ENCODE measurements around the gene PNMA3. TPM values are rescaled to one million over a fixed set of nuclear protein-coding genes. Genes with fewer than 3 reads are reported as not detected.

The PNMA3 gene
- total and polyA plus RNA-seq, 2 of the 4 experiments (the other 2 are of a cell fraction): 0.03 TPM; not detected in 1

DNA sequence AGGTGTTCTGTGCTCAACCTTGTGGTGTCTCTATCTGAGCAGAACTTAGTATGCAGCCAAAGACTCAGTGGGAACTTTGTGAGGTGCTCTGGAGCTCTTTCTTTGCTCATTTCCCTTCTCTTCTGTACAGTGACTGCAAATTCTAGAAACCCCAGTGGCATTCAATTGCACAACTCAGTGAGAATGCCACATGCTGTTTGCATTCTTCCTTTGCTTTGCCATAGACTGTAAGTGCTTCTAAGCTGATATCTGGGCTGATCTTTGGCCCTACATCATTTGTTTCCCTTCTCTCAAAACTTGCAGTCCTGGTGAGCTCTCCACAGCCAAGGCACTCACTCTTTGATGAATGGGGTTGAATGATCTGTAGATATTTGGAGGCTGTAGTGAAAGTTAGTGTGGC is 7.0 kb downstream of the PNMA3 start:
- intact Hi-C loops (cut with micrococcal nuclease): no loop called here

More for the DNA sequence above, 7.0 kb downstream of the PNMA3 start:
- no peak overlapping the region for H2AFZ ChIP-seq (replicated peaks; ENCODE audit: low read length, poor library complexity)
- ChIA-PET POLR2A (ENCODE audit: unreplicated experiment) (no interaction called here), CTCF (no interaction called here)
- no peaks in the 10 kb centered on the region for H4K20me1 ChIP-seq (ENCODE audit: insufficient read depth, low read length)
- no peak overlapping the region for H3K56ac ChIP-seq (ENCODE audit: extremely low read depth, insufficient read depth, low read length)
- H3K14ac ChIP-seq (replicated peaks; ENCODE audit: low read depth, low read length): no peak overlapping the region
- no peak for TF ChIP-seq ELK1 (IDR thresholded peaks at IDR 0.05; ENCODE audit: borderline replicate concordance, low read depth, low read length)
- peak; percentile 66 for TF ChIP-seq CEBPB (IDR thresholded peaks at IDR 0.05; ENCODE audit: low read depth, low read length)
- TF ChIP-seq RCOR1 (IDR thresholded peaks at IDR 0.05; ENCODE audit: insufficient replicate concordance, low read length): no peak
- in situ Hi-C loops (cut with MboI; ENCODE audit: low sequenced_read_pairs): no loop called here
- H4K5ac ChIP-seq (ENCODE audit: low read depth, low read length): no peak overlapping the region
- no peaks in the 10 kb centered on the region for H3K79me1 ChIP-seq (ENCODE audit: low read depth in 1 of 2, low read length in 2 of 2)
- H4K91ac ChIP-seq (ENCODE audit: insufficient read depth, low read depth, low read length): no peak overlapping the region
- peaks cover 2% of the 10 kb centered on the region; the same call in 1 of the 2 replicates for H3K9me3 ChIP-seq (ENCODE audit: control insufficient read depth, insufficient read depth, low read length)
- H3K23ac ChIP-seq (ENCODE audit: low read depth, low read length): no peak overlapping the region
- no peak overlapping the region for H2BK120ac ChIP-seq (ENCODE audit: low read depth, low read length)
- H3K27me3 ChIP-seq (ENCODE audit: control insufficient read depth, insufficient read depth, low read length): no peaks in the 10 kb centered on the region; the same call in 1 of the 2 replicates
- no peaks in the 10 kb centered on the region for H3K36me3 ChIP-seq (ENCODE audit: control insufficient read depth, insufficient read depth, low read length)
- H3K4ac ChIP-seq (ENCODE audit: low read depth, low read length): no peak overlapping the region
- DNase-seq (peak; percentile 4), ATAC-seq (ENCODE audit: low read depth) (peak; percentile 47)
- H2AK5ac ChIP-seq (ENCODE audit: low read depth, low read length): no peak overlapping the region
- BruUV-seq (replicated peaks): no TSS peak
- H3K9me1 ChIP-seq (ENCODE audit: insufficient read depth, low read length): no peaks in the 10 kb centered on the region
- H2BK5ac ChIP-seq (ENCODE audit: low read depth, low read length, poor library complexity, severe bottlenecking): no peak overlapping the region
- peaks cover 1% of the 10 kb centered on the region; the same call in 1 of the 2 replicates for H3K4me1 ChIP-seq (ENCODE audit: control insufficient read depth, insufficient read depth, low read length)
- H3K9ac ChIP-seq (ENCODE audit: low read depth, low read length): no peak overlapping the region
- H4K8ac ChIP-seq (ENCODE audit: low read depth in 2 of 2, low read length in 2 of 2): no peak overlapping the region
- dilution Hi-C loops (cut with HindIII; ENCODE audit: low sequenced_read_pairs, unreplicated experiment): no loop called here
- H2BK20ac ChIP-seq (ENCODE audit: low read depth, low read length): no peak overlapping the region
- no peak overlapping the region for H3K4me3 ChIP-seq (ENCODE audit: insufficient read depth, low read depth, low read length)
- no peak overlapping the region for H3K27ac ChIP-seq (ENCODE audit: insufficient read depth, low read length)
- no peak overlapping the region for H3K18ac ChIP-seq (ENCODE audit: low read depth, low read length)
- no peak overlapping the region for H2BK15ac ChIP-seq (ENCODE audit: low read depth, low read length)
- no peak overlapping the region for H3K4me2 ChIP-seq (ENCODE audit: low read depth, low read length)
- H2AK9ac ChIP-seq (replicated peaks; ENCODE audit: low read depth, low read length, poor library complexity): no peak overlapping the region
